ENCODE measurements around the gene ADAMTS6.
"Not testable (repeated sequence)": the region's sequence is repeated elsewhere in the genome, so short reads cannot be mapped to it uniquely, and the experiment has no call there.

The ADAMTS6 gene

DNA sequence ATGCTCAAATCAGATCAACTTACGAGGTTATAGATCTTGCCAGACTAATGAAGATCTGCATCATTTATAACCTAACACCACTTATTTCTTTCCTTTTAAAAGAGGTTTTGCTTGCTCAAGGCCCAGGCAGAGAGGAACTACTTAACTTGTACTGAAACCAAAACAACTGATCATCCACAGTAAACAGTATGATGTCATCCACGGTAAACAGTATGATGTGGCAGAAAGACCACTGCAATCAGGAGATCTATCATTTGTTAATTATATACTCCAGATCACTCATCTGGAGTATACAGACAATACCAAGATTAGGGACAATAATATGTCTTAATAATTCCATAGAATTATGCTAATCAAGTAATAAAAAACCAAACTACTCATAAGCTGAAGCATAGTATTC is 116.8 kb downstream of the ADAMTS6 start:
- DNase-seq (ENCODE audit: low read depth in 2 of 2): no peak

DNA sequence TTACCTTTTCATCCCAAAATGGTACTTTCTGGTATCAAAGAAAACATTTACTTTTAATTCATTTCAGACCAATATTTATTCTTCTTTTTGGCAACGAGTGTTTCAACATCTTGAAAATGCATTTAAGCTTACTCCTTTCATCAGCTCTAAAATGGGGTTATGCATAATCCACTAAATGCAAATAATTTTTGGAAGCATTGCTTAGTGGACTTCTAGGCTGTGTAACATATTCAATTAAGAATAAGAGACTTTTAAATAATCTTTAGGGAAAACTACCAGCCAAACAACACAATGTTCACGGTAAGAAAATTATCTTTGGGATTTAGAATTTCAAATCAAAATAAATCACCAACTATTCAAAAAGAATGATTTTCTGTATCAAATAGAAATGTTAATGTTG is 118.2 kb downstream of the ADAMTS6 start:
- DNase-seq (ENCODE audit: low read depth in 2 of 2): no peak

DNA sequence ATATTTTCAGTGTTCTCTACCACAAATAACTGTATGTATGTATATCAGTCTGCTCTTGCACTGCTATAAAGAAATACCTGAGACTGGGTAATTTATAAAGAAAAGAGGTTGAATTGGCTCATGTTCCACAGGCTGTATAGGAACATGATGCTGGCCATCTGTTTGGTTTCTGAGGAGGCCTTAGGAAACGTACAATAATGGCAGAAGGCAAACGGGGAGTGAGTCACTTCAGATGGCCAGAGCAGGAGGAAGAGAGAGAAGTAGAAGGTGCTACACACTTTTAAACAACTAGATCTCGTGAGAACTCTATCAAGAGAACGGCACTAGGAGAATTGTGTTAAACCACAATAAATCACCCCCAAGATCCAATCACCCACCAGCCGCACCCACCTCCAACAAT is 121.7 kb downstream of the ADAMTS6 start:
- DNase-seq (ENCODE audit: low read depth in 2 of 2): no peak

DNA sequence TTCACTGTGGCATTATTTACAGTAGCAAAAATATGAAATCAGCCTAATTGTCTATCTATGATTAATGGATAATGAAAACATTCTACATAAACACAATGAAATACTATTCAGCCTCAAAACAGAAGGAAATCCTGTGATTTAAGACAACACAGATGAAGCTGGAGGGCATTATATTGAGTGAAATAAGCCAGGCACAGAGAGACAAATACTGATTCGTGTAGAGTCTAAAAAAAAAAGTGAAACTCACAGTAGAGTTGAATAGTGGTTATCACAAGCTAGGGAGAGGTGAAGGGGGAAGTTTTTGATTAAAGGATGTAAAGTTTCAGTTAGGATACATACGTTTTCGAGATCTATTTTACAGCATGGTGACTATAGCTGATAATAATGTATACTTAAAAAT is 122.2 kb downstream of the ADAMTS6 start:
- DNase-seq (ENCODE audit: low read depth in 2 of 2): no peak

DNA sequence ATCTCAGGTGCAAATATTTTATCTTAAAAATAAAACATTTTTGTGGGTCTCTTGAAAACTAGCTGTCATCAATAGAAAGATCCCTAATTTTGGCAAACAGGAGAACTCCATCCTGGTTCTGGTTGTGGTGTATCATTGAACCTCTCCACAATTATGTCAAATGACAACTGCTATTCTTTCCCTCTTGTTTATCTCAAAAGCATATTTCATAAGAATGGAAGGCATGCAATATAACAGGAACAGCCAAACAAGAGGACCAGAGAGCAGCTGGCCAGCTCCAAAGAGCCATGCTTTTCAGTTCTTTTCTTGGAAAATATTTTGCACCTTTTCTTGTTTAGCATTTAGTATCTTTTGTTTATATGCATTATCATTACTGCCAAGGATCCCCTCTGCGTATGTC is 125.4 kb downstream of the ADAMTS6 start:
- no peak for DNase-seq (ENCODE audit: low read depth in 2 of 2)

DNA sequence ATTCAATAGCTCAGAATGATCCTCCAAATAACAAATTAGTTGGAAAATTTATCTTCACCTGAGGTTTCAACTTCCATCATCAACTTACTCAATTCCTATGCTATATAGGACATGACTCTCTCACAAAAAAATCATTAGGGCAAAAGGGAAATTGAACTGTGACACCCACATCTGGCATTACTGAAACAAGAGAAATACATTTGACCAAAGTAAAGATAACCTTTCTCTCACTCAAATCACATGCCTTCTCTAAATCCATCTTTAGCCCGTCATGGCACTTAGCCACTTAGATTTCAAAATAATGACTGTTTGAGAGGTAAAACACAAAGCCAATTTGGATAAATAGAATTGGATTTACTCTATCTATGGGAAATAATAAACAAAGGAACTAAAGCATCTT is 126.4 kb downstream of the ADAMTS6 start:
- DNase-seq (ENCODE audit: low read depth in 2 of 2): no peak

DNA sequence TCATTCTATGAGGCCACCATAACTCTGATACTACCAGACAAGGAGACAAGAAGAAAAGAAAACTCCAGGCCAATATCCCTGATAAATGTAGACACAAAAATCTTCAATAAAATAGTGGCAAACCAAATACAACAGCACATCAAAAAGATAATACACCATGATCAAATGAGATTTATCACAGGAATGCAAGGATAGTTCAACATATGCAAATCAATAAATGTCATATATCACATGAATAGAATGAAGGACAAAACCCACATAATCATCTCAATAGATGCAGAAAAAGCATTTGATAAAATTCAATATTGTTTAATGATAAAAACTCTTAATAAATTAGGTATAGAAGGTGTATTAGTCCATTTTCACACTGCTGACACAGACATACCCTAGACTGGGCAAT is 139.9 kb downstream of the ADAMTS6 start:
- no peak for DNase-seq (ENCODE audit: low read depth in 2 of 2)

DNA sequence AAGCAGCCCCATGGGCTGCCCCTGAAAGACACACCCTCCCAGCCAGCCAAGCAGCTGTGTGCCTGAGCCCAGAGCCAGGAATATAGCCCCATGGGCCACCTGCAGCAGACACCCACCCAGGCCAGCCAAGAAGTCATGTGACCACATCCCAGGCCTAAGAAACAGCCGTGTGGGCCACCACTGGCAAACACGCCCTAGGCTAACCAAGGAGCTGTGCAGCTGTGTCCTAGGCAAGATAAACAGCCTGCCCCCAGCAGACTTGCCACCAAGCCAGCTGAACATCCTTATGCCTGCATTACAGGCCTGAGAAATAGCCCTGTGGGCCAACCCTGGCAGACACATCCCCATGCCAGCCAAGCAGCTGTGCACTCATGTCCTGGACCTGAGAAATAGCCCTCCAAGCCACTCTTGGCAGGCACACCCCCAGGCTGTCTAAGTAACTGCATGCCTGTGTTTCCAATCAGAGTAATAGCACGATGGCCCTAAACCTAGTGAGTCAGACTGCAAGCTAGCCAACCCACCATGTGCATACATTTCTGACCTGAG is 143.0 kb downstream of the ADAMTS6 start:
- no peak for DNase-seq (ENCODE audit: low read depth in 2 of 2)

DNA sequence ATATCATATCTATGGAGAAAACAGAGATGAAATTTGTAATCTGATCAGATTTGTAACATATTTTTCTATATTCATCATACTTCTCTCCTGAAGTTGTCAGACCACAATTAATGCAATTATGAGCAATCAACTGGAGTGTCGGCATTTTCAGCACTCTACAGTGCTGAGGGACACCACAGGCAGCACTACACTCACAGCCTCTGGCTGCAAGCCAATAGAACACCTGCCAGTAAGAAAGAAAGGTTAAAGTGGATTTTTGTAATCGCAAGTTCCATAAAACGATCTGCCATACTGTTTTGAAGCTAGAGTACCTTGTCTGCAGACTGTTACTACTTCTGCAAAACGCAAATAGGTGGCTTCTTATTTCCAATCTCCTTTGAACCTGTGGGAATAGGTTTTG is 147.6 kb downstream of the ADAMTS6 start:
- no peak for DNase-seq (ENCODE audit: low read depth in 2 of 2)

DNA sequence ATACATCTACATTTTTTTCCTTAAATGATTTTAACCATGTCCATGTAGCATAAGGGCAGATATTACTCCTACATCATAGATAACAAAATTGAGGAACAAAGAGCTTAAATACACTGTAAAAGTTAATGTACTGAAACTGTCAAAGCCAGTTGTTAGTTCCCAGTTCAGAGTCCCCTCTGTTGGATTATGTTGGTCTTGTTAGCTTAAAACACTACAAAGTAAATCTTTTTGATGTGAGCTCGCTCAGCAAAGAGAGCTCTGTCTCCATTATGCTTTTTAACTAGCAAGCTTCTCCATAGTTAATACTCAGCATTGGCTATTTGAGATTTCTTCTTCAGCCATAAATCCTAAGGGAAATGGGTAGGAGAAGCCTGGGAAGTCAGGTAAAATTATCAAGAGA is 149.1 kb downstream of the ADAMTS6 start:
- DNase-seq (ENCODE audit: low read depth in 2 of 2): no peak

DNA sequence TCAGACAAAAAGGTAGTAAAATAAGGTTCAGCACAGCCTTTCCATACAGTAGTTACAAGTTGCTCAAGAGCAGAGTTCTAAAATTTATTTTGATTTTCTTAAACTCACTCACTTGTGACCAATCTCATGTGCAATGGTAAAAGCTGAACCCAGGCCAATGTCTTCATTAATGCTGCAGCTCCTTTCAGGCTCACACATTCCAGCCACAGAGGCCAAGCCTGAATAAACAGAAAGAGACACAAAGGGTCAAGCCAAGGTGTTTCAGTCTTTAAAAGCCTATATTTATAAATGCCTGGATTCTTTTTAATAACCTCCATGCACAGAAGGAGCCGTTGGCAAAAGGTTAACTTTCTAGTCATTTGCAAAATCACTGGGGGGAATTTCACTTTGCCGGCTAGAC is 152.5 kb downstream of the ADAMTS6 start:
- DNase-seq (ENCODE audit: low read depth in 2 of 2): no peak

DNA sequence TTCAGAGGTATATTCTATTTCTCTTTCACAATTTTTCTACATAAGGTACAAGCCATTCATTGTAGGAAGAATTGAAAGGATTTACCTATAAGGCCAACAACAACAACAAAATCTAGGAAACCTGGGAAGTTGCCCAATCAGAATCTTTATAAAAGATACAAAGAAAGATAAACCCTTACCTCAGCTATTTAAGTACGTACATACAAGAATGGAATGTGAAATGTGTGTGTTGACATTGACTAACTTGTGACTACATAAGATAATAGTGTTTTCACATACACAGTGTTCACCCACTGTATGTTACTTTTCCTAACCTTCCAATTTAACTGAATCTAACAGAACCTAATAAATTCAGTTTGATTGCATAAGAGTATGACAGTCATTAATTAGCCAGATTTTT is 154.1 kb downstream of the ADAMTS6 start:
- no peak for DNase-seq (ENCODE audit: low read depth in 2 of 2)

DNA sequence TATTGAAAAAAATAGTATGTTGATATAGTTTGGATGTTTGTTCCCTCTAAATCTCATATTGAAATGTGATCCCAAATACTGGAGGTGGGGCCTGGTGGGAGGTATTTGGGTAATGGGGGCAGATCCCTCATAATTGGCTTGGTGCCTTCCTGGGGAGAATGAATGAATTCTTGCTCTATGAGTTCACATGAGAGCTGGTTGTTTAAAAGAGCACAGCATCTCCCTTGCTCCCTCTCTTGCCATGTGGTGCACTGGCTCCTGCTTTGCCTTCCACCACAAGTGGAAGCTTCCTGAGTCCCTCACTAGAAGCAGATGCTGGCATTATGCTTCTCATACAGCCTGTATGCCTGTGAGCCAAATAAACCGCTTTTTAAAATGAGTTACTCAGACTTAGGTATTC is 154.8 kb downstream of the ADAMTS6 start:
- no peak for DNase-seq (ENCODE audit: low read depth in 2 of 2)

DNA sequence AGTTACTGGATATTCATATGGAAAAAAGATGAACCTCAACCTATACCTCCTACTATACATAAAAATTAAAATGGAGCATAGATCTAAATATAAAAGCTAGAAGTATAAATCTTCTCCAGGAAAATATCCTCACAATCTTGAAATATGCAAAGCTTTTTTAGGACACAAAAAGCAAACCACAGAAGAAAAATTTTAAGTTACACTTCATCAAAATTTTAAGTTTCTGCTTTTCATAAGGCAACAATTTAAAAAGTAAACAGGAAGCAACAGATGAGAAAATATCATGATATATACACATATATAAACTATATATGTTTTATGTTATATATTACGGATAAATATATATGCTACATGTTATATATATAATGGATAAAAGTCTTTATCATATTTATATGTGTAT is 157.5 kb downstream of the ADAMTS6 start:
- DNase-seq (ENCODE audit: low read depth in 2 of 2): no peak

DNA sequence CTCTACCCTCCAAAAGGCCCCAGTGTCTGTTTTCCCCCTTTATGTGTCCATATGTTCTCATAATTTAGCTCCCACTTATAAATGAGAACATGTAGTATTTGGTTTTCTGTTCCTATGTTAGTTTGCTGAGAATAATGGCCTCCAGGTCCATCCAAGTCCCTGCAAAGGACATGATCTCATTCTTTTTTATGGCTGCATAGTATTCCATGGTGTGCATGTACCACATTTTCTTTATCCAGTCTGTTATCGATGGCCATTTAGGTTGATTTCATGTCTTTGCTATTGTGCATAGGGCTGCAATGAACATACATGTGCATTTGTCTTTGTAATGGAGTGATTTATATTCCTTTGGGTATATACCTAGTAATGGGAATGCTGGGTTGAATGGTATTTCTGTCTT is 161.0 kb downstream of the ADAMTS6 start:
- DNase-seq (ENCODE audit: low read depth in 2 of 2): not testable (repeated sequence)

DNA sequence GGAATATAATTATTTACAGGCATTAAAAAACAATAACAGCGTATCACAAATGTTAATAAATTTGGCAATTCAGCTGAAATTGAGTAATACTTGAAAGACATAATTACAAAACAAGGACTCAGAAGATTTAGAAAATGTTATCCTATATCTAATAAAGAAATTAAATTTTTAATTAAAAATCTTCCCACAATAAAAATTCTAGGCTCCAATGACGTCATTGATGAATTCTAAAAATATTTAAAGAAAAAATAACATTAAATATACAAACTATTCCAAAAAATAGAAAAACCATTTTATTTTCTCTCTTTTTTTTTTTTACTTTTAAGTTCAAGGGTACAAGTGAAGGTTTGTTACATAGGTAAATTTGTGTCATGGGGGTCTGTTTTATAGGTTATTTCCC is 161.5 kb downstream of the ADAMTS6 start:
- DNase-seq (ENCODE audit: low read depth in 2 of 2): no peak

DNA sequence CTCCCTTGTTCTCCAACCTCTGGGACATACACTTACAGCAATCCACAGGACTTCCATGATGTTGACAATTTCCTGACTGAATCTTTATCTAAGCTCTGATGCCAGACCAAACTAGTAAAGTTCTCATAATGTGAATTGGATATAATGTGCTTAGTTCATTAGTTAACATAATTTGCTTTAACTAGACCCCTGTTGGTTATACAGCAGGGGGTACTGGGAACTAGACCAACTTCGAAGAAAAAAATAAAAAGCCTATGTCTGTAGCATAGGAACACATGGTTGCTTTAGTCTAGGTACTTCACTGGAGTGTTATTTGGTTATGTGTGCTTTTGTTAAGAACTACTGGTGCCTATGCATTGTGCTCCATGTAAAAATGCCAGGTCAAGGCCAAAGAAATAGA is 173.8 kb downstream of the ADAMTS6 start:
- DNase-seq (ENCODE audit: low read depth in 2 of 2): no peak

DNA sequence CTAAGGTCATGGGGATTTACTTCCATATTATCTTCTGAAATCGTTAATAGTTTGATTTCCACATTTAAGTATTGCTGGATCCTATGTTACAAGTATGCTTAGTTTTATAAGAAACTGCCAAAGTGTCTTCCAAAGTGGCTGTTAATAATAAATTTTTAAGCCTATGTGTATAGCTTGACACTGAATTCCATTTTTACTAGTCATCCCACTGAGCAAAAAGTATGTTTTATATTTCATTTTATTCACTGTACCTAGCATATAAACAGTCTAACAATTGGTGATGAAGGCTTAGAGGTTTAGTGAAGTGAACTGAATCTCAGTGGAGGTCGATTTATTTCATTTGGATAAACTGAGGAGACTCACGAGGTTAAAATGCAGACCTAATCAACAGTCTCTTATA is 174.6 kb downstream of the ADAMTS6 start:
- DNase-seq (ENCODE audit: low read depth in 2 of 2): no peak

DNA sequence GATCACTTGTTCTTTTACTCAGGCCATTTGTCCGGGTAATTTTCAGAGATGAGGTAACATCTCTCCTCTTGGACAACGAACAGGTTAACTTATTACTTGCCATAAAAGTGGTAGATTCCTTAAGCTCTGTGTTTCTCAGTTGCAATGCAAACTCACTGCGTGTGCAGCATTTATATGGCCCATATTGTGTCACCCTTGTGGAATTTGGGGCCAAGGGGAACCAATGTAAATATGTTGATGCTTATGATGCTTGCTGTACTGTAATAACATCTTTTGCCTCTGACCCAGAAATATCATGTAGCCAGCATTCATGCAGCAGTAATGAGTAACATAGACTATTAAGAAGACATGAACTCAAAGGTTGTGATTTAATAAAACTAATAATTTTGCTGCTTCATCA is 175.8 kb downstream of the ADAMTS6 start:
- DNase-seq (ENCODE audit: low read depth in 2 of 2): no peak

DNA sequence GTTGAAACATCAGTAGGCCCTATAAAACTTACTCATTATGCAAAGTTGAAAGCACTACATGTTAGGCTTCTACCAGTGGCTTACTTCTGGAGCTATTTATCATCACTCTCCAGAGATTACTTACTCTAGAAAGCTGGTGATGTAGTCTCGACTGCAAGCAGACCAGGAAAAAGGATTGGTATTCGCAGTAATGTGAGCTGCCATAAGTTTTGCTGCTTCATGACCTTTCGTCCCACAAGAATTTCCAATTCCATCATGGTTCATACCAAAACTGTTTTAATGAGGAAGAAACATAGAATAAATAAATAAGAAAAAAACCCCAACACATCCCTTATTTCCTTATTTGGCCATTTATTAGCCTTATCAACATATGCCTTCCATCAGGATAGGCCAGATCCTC is 181.9 kb downstream of the ADAMTS6 start:
- DNase-seq (ENCODE audit: low read depth in 2 of 2): no peak

DNA sequence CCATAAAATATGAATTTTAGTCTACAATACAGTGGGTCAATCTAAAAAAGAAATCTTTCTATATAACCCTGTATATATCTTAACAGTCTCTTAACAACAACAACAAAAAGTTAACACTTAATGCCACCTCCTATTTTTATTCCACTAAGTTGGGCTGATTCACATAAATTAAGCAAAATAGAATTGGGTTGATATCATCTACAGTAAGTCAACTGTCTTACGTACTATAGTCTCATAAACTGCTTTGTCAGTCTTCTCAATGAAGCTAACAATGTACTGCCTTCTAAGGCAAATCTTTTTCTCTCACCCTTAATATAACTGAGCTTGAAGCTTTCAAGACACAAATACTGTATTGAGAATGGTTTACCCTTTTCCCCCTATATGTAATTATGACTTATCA is 185.7 kb downstream of the ADAMTS6 start:
- no peak for DNase-seq (ENCODE audit: low read depth in 2 of 2)

DNA sequence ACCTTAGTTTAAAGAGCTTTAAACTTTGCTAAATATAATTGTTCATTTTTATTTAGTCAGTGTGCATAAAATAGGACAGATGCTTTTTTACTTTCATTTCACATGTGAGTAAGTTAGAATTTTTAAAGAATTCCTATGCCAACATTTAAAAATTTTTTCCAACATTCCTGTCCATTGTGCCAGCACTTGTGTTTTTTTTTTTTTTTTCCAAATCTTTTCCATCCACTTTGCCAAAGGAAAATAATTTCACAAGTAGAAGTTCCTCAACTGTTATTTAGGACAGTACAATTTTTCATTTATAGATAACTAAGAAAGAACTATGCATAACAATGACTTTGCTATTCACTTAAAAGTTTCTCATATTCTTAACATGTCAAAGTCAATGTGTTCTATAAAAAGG is 189.5 kb downstream of the ADAMTS6 start:
- no peak for DNase-seq (ENCODE audit: low read depth in 2 of 2)

DNA sequence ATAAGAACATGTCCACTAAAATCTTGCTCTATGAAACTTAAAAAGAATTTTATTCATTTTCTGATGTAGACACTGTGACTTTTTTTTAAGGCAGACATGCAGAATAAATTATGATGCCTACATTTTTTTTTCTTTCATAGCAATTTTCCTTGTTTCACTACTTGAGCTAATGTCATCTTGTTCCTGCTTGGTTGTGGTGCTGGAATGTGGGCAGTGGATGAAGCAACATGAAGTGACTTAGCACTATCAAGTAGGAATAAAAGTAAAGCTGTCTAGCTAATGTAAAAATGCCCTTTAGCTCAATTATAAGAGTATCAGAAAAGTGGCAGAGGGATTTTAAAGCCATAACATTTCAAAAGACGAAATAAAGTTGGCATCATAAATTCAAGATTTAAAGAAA is 191.0 kb downstream of the ADAMTS6 start:
- DNase-seq (ENCODE audit: low read depth in 2 of 2): no peak

DNA sequence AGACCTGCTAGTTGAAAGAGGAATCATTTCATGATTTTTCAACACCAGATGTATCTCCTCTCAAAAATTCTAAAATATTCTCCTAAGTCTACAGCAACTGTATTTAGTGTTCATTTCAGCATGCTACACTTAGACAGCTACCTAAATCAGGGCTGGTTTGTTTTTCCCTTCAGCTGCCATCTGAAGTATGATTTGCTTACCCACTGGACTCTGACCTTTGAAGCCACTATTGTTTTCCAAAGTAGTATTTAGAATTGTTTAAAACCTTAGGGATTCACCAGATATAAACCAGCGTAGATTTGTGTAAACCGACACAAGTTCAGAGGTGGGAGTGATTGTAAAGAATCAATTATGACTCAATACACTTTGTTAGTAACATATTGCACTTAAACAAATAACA is 193.1 kb downstream of the ADAMTS6 start:
- no peak for DNase-seq (ENCODE audit: low read depth in 2 of 2)

DNA sequence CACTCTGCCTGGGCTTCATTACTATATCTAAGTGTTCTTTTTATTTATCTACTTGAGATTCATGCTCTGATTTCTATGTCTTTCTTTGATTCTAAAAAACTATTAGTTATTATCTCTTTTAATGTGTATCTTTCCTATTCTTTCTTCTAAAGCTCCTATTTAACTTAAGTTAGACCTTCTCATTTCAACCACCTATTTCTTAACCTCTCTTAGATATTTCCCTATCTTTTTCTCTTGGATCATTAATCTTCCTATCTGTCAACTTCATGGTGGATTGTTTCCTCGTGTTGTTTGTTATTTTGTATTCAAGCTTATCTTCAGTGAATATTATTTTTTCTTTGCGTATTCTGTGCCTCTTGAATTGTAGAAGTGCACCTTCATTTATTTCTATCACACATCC is 202.1 kb downstream of the ADAMTS6 start:
- DNase-seq (ENCODE audit: low read depth in 2 of 2): no peak
